Embryonic facial prominence (tissue), 1 donor: ENCODE data around the gene NPW.

Experiments used
- DNase-seq: peaks from one replicate; pipeline ENCODE4 v3.0.0-alpha.2; 2016; ENCODE audit errors: extremely low spot score

Gene NPW

DNA sequence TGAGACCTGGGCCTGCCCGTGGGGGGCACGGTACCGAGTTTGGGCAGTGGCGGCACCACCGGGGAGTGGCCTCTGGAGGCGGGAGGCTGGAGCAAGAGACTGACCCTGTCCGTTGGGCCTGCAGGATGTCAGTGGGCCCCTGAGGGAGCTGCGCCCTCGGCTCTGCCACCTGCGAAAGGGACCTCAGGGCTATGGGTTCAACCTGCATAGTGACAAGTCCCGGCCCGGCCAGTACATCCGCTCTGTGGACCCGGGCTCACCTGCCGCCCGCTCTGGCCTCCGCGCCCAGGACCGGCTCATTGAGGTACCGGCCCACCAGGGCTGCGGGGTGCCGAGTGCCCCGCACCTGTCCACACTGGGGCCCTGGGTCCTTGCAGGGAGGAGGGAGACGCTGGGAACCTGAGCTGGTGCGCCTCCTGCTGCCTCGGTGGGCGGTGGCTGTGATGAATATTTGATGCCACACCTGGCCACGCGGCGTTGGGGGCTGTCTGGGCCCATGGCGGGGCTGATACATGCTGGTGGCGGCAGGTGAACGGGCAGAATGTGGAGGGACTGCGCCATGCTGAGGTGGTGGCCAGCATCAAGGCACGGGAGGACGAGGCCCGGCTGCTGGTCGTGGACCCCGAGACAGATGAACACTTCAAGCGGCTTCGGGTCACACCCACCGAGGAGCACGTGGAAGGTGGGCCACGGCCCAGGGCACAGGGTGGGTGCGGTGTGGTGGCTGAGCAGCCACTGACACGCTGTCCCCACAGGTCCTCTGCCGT, 16.8 kb downstream of the NPW start:
- DNase-seq, result no peak

DNA sequence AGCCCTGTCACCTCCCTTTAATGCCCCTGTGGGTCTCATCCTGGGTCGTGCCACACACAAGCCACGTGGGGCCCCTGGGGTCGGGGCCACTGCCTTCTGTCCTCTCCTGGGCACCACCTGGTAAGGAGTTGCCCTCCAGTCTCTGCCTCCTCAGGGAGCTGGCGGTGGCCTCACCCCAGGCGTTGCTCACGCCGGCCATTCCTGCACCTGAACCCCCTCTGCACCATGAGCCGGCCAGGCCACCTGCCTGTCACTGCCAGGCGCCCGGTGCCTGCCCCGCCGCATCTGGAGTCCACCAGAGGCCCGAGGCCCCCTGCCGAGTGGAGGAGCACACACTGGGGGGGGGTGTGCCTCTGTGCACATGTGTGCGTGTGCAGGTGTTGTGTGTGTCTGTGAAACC, 17.5 kb downstream of the NPW start:
- no peak for DNase-seq

DNA sequence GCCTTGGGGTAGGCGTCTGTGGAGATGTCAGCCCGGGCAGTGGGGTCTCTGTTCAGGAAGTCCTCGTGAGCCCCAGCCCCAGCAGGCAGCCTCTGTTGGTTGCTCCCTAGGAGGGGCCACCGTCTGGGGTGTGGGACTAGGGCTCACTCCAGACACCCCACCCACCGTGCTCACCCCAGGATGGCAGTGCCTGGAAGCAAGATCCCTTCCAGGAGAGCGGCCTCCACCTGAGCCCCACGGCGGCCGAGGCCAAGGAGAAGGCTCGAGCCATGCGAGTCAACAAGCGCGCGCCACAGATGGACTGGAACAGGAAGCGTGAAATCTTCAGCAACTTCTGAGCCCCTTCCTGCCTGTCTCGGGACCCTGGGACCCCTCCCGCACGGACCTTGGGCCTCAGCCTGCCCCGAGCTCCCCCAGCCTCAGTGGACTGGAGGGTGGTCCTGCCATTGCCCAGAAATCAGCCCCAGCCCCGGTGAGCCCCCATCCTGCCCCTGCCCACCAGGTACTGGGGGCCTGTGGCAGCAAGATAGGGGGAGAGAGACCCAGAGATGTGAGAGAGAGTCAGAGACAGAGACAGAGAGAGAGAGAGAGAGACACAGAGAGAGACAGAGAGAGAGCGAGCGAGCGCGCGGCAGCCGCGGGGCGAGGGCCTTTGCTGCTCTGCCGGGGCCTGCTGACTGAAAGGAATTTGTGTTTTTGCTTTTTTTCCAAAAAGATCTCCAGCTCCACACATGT, 18.2 kb downstream of the NPW start:
- peak; percentile 79 for DNase-seq

GRCh38 chr16:2038382-2039231, 19.0 kb downstream of the NPW start:
- DNase-seq, result no peak

DNA sequence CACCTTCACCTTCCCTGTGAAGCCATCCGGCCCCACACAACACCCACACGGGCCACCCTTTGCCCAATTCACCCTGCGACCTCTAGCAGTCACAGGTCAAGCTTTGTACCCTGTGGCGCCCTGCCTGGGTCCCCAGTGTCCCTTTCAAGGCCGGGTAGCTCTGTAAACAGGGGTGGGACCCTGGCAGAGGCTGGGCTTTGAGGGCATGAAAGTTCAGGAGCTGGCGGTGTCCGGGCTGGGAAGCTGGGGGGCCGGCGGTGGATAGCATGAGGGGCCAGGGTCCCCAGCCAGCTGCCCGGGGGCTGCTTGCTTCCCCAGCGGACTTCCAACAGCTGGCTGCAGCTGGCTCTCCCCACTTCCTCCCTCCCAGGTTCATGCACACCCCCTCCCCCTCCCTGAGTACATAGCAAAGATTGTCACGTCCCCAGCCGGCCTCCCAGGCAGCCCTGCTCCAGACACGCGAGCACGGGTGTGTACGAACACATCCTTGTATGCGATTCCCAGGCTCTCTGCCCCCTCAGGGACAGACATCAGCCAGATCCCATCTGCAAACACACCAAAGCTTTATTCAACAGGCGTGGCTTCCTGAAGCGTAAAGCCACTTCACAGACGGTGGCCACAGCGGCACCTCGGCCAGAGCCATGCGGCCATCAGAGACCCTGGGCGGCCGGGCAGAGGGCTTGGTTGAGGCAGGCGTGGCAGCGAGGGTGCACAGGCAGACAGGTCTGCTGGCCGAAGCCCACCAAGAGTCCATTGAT, 19.9 kb downstream of the NPW start:
- DNase-seq, result peak; percentile 60

DNA sequence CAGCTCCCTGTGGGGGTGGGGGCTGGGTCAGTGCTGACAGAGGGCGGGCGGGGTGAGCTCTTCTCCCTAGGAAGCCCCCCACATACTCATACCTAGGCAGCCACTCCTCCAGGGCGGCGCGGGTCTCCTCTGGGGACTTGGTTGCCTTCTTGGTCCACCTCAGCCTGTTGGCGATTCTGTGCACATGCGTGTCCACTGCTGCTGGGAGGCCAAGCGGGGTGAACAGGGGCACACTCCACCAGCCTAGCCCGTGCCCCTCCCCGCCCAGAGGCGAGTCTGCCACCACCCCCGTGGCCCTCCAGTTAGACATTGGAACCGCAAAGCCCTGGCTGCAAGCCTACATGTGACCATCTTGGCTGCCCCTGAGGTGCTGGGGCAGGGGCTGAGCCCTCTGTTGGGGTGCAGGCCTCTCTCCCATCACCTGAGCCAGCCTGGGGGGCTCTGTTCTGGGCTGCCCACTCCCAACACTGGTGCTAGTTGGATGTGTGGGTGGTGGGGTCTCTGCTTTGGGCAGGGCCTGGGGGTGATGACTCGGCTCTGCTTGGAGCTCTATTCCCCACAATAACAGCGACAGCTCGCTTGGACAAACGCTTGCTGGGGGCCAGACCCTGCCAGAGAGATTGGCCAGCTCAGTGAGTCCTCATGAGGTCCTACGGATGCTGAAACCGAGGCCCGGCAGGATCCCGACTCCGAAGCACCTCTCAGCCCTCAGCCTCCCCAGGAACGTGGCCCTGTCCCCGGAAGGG, 20.6 kb downstream of the NPW start:
- no peak for DNase-seq

DNA sequence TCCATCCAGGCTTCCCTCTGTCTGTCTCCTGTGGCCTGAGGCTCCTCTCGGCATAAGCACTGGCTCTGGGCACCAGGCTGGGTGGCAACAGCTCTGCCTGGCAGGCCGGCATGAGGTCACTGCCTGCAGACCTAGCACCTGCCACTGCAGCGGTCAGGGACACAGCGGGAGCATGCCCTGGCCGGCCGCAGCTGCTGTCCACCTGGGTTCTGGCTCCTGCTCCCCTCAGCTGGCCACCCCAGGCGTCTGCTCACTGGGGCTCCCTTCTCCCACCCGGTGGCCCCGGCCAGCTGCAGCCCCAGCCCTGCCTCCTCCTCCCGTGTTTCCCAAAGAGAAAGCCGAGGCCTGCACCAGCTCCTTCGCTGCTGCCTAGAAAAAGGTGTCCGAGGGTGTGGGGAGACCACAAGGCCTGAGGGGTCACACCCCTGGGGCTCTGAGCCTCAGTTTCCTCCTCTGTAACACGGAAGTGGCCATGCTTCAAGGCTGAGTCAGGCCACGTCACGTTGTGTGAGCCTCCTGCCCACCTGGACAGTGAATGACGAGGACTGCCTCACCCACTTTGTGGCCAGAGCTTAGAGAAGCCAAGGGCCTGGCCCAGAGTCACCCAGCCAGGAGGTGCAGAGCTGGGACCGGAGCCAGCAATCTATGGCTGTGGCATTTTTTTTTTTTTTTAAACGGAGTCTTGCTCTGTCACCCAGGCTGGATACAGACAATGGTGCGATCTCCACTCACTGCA, 21.4 kb downstream of the NPW start:
- no peak for DNase-seq

GRCh38 chr16:2042171-2042985, 22.8 kb downstream of the NPW start:
- no peak for DNase-seq

GRCh38 chr16:2042986-2043666, 23.5 kb downstream of the NPW start:
- DNase-seq, result no peak

GRCh38 chr16:2043667-2044451, 24.3 kb downstream of the NPW start:
- no peak for DNase-seq

- no peak for DNase-seq
These were observed 25.0 kb downstream of the NPW start for GRCh38 chr16:2044541-2044940.

GRCh38 chr16:2045965-2046892, 26.6 kb downstream of the NPW start:
- no peak for DNase-seq

GRCh38 chr16:2046893-2047329, 27.3 kb downstream of the NPW start:
- no peak for DNase-seq

DNA sequence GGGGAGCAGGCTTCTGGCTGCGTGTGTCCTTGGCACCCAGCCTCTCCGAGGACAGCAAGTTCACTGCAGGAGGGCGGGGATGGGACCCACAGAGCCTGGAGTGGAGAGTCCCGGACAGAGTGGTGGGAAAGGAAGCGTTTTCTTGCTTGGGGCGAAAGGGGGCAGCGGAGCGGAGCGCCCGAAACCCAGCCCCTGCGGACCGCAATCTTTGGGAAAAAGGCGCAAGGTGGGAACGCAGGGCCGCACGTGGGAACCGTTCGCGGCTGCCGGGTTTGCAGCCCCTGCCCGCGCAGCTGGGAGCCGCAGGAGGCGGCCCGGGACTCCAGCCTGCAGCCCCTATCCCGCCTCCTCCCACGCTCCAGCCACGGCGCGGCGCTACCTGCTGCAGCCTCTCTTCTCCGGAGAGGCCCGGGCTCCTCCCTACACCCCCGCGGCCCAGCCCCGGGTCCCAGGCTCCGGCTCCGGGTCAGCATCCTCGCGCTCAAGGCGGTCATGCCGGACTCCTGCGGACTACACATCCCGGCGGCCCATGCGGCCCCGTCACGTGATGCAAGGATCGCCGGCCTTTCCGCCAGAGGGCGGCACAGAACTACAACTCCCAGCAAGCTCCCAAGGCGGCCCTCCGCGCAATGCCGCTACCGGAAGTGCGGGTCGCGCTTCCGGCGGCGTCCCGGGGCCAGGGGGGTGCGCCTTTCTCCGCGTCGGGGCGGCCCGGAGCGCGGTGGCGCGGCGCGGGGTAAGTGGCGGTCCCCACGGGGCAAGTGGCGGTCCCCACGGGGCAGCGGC, 27.9 kb downstream of the NPW start, which contains the start of the genes NTHL1 and TSC2:
Gene NTHL1, minus strand, starts transcription at position 505 of the 786 bp plus-strand sequence. Its CDS starts 11 bp downstream, at position 494.
Gene TSC2, plus strand, starts transcription at position 656 of the 786 bp plus-strand sequence. CDS start 631 bp downstream, outside the sequence.
- peak; percentile 86 for DNase-seq

DNA sequence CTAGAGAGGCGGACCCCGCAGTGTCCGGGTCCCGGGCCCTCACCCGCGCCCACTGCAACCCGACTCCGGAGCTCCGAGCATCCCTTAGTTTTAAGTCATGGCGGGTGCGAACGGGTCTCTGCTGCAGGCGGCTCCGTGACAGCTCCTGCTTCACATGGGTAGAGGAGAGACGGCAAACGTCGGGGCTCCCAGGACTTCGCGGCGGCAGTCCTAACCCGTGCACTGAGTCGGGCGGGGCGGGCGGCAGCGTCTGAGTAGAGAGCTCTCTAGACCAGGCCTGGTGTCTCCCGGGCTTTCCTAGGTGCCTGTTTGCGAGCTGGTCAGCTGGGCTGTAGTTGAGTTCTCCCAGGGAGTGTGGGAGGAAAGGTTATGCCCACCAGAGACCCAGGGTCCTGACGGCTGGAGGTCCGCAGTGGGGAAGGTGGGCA, 28.5 kb downstream of the NPW start:
- DNase-seq, result no peak

- DNase-seq, result no peak
These were observed 33.6 kb downstream of the NPW start for GRCh38 chr16:2053211-2053610.
